ENCODE results near the gene MLYCD.
A peak's percentile ranks its signal among the peaks of the same experiment; 100 is the strongest.
"Not testable (repeated sequence)": the region's sequence is repeated elsewhere in the genome, so short reads cannot be mapped to it uniquely, and the experiment has no call there.

Gene MLYCD

DNA sequence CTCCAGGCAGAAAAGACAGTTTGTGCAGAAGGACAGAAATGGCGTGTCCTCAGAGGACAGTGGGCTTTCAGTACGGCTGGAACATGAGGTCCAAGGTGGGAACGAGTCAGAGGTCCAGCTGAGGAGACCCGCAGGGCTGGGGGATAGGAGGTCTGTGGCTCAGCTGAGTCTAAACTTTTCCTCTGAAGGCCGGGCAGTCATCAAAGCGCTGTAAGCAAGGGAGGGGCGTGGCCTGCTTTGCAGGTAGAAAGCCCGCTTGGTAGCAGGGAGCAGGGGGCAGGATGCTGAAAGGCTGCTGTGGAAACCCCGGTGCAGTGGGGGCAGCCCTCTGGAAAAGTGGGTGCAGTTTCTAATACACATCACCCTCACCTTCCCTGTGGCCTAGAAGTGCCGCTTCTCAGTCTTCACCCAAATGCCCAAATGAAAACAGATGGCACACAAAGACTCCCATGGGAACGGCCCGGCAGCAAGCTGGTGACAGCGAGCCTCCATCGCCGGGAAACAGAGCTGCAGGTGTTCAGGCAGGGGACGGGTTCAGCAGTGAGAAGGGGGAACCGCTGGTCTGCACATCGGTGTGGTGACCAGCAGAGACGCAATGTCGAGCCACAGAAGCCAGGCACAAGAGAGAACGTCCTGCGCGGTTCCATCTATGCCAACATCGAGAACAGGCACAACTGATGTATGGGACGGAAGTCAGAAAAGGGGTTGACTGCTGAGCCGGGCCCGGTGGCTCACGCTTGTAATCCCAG is 41.9 kb downstream of the MLYCD start:
- no peak for DNase-seq (ENCODE audit: low spot score)

GRCh38 chr16:83941546-83941945 is 42.6 kb downstream of the MLYCD start:
- not testable (repeated sequence) for DNase-seq (ENCODE audit: low spot score)

DNA sequence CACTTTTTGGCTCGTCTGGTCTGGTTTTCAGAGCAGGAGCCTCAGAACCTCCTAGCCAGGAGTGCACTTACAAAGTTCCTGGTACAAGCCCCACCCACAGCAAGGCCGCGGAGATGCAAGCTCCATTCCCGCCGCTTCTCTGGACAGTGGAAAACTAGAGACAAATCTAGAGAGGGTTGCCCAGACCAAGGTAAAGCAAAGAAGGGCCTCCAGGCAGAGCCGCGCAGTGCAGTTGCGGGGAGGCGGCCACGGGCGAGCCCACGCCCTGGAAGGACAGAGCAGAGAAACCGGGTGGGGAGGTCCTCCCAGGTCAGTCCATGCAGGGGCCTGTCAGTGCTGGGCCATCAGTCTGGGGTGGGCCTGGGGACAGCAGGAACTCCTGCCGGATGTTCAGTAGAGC is 43.2 kb downstream of the MLYCD start:
- DNase-seq (ENCODE audit: low spot score) = no peak

GRCh38 chr16:83942815-83943515 is 44.0 kb downstream of the MLYCD start:
- DNase-seq (ENCODE audit: low spot score) = peak; percentile 72

DNA sequence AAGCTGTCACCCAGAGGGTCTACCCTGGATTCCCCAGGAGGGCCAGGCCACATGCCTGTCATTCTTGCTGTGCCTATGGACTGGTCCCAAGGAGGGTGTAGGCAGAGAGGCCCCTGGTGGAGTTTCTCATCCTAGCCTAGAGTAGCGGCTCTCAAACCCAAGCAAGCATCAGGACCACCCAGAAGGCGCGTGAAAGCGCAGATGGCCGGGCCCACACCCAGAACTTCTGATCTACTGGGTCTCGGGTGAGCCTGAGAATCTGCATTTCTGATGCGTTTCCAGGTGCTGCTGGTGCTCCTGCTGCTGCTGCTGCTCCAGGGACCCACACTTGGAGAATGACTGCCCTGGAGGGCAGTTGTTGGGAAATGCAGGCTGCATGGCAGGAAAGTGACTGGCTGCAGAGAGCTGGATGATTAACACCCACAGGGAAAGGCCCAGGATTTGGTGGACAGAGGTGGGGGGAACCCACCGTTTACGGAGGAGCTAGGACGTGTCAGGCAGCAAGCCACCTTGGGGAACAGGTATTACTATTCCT is 44.7 kb downstream of the MLYCD start:
- DNase-seq (ENCODE audit: low spot score) = no peak

DNA sequence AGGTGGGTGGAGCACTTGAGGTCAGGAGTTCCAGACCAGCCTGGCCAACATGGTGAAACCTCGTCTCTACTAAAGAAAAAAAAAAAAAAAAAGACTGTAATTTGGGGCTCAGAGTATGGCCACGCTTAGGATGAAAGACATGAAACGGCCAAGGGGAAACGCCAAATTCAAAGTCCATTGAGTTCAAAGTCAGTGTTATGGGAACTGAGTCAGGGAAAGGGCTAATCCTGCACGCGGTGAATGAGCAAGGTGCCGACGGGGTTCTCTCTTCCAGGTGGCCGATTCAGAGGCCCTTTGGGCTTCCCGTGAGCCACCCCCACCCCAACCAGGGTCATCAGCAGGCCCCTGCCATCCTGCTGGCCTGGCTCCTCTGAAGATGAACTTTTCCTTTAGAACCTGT is 46.7 kb downstream of the MLYCD start:
- no peak for DNase-seq (ENCODE audit: low spot score)

DNA sequence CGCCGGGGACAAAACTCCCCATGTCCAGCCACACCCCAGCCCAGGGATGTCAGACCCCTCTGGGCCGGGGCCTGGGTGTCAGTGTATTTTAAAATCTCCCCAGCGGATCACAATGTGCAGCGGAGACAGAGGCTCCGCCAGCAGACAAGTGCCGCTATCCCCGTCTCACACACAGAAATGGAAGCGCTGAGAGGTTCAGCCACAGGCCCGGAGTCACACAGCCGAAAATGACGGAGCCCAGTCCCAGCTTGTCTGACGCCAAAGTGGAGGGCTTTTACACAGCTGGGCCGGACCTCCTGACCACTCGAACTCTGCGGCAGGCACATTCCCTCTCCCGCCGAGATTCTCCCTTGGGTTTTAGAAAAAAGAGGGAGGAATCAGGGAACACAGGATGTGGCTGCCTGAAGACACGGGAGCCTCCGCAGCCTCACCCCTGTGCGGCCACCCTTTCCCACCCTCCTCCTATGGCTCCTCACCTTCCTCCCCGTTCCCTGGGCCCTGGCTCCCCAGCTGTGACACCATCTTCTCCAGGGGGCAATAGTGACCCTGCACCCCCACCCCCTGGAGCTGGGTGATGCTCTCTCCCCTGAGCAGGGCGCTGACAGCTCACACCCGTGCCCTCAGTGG is 47.4 kb downstream of the MLYCD start:
- no peak for DNase-seq (ENCODE audit: low spot score)

DNA sequence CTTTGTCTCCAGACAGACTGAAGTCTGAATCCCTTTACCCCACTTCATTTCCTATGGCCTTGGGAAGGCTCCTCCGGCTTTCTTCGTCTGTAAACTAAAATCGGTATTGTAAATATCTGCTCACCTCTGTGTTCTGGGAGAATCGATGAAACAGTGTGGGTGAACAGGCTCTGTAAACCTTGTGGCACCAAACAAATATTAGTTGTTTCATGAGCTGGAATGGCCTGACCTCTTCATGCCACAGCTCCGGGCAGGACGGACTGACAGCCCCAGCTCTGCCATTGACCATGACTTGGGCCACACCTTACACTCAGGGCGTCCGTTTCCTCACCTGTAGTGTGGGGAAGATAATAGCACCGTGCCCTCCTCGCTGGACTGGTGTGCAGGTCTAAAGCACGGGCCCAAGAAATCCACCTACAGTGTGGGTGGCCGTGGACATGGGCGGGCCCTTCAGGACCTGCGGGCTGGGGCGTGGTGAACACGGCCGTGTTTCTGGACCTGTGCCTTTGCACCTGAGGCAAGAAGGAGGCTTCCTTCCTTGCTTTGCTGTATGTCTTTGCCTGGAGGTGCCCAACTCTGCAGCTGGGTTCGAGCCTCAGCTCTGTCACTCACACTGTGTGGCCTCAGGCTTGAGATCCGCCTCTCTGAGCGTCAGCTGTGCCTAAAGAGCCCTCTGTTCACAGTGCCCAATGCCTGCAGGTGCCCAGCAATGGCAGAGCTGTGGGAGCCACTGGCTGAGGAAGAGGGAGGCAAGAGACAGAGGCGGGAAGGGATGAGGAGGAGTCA is 48.1 kb downstream of the MLYCD start:
- no peak for DNase-seq (ENCODE audit: low spot score)

- DNase-seq (ENCODE audit: low spot score) = no peak
Measured at GRCh38 chr16:83947642-83948234, 48.8 kb downstream of the MLYCD start.

GRCh38 chr16:83948914-83949723 is 50.2 kb downstream of the MLYCD start:
- no peak for DNase-seq (ENCODE audit: low spot score)

DNA sequence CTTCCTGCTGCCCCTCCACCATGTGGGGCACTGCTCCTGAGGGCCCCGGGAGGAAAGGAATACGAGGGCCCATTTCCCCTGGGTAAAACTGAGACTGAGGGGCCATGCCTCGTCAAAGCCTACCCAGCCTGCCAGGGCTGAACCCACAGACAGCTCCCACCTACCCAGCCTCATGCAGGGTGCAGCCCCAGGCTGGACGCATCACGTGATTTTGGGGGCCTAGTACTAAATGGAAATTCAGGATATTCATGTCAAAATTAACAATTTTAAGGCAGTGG is 50.7 kb downstream of the MLYCD start:
- DNase-seq (ENCODE audit: low spot score) = no peak

DNA sequence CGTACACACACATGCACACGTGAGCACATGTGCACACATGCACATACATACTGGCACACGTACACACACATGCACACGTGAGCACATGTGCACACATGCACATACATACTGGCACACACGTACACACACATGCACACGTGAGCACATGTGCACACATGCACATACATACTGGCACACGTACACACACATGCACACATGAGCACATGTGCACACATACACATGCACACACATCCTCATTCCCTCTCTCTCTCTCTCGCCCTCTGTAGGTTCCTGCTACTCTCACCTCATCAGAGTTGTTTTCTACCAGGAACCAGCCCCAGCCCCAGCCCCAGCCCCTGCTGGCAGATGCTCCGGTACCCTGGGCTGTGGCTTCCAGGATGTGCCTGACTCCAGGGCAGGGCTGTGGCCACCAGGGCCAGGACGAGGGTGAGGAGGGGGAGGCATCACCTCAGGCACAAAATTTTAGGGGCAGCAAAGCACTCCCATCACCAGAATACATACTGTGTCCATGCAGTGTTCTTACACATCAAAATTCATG is 52.0 kb downstream of the MLYCD start:
- DNase-seq (ENCODE audit: low spot score) = not testable (repeated sequence)

GRCh38 chr16:83951544-83951943 is 52.6 kb downstream of the MLYCD start:
- DNase-seq (ENCODE audit: low spot score) = no peak

- no peak for DNase-seq (ENCODE audit: low spot score)
Measured at GRCh38 chr16:83952587-83952939, 53.6 kb downstream of the MLYCD start.

DNA sequence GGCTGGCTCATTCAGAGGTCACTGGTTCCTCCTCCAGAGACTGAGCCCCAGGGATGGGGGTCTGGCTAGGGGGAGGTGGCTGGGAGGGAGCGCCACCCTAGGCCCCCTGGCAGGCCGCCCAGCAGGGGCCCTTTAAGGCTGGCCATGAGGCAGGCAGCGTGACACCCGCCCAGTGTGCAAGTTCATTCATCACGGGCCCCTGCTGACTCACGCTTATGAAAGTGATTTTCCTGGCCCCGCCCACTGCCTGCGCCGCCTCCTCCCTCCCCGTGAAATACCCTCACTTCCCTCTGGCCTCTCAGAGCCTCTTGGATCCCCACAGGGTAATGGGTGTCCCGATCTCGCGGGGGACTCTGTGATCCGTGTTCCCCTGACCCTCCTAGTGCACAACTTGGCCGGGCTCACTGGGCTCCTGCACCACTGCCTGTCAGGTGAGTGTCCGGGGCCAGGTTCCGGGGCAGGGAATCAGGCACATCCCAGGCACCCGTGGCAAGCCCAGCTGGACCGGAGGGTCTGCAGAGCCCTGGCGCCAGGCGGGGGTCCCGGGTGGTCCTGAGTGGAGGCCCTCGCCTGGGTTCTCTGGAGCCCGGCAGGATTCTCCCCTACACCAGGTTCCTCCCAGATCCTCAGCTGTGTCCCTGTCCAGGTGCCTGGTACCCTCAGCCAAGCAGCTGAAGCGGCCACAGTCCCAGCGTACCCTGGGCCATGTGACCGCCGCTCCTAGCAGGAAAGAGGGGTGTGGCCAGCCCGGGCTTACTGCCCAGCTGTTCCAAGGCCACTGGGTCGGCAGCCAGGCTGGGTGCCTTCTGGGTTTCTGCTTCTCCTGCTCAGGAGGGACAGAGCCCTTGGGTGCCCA is 54.3 kb downstream of the MLYCD start, which contains the start of gene OSGIN1:
OSGIN1 (plus strand) TSS at position 301 of the 856 bp plus-strand sequence. CDS start 4,432 bp downstream, outside the sequence.
- peak; percentile 93 for DNase-seq (ENCODE audit: low spot score)

DNA sequence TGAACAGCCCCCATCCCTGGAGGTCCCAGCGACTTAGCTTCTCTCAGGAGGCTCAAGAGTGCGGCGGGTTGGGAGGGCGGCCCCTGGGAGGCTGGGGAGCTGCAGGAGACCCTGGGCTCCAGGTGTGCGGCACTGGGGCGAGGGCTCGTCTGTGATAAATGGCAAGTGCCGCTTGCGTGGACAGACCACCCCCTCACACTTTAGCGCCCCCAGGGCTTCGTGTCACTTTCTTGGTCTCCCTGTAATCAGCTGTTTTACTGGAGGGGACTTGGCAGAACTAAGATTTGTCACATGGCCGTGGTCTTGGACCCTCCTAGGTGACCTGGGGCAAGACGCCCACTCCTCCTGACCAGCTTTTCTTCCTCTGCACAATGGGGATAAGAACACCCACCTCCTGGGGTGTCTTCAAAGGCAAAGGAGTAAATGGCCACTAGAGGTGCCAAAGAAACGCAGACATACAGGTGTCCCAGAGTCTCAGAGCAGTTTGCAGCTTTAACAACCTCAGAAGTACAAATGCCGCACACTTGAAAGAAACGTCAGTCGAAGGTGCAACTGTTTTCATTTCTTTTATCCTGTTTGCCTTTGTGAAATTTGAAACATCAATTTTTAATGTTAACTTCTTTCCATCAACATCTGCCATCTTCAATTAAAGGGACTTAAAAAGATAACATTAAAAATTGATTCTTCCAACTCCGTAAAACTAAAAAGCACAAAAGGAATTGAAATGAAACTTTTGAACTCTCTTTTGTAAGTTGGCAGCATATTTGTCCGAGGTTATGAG is 55.1 kb downstream of the MLYCD start:
- peak; percentile 73 for DNase-seq (ENCODE audit: low spot score)

DNA sequence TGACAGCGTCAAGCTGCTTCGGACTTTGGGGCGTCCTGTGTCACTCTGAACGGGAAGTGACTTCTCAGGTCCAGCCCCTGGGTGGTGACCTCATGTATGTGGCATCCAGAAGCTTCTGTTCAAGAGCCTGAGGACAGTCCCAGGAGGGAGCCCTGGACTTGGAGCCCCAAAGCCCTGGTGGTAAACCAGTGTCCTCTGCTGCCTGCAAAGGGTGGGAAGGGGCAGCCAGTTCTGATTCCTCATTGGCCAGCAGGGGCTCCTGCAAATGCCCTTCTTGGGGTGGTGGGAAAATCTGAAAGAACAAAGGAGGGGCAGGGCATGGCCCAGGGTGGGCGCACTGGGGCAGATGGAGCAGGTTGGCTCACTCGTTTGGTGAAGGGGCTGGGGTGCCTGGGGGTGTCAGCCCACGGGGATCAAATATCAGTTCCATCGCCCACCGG is 55.7 kb downstream of the MLYCD start:
- DNase-seq (ENCODE audit: low spot score) = no peak

GRCh38 chr16:83955218-83956130 is 56.6 kb downstream of the MLYCD start:
- DNase-seq (ENCODE audit: low spot score) = no peak
